H7 (cell line): Measurements from ENCODE around the gene EXOC4. TPM values are rescaled to one million over a fixed set of nuclear protein-coding genes. Genes with fewer than 3 reads are reported as not detected.

ENCODE experiments used
- DNase-seq: peaks from one replicate; pipeline ENCODE4 v3.0.0; 2012
- H3K27me3 ChIP-seq: 2 replicates; pipeline ENCODE4 v1.6.0; 2011; ENCODE audit warnings: mild to moderate bottlenecking, low read length; ENCODE audit not compliant: control insufficient read depth, insufficient read depth
- H3K36me3 ChIP-seq: replicated peaks from 2 replicates; pipeline ENCODE4 v1.5.1; 2011; ENCODE audit warnings: low read length; ENCODE audit not compliant: control insufficient read depth, insufficient read depth
- H3K4me3 ChIP-seq: 2 replicates; pipeline ENCODE4 v1.5.1; 2011; ENCODE audit warnings: low read depth, mild to moderate bottlenecking, control low read depth, low read length, moderate library complexity; ENCODE audit not compliant: insufficient read depth
- total RNA-seq: library from RNA; depleted of rRNA; stranded (reverse); fragments of >200 nt; shearing (Covaris generic); gene quantifications from 2 replicates; pipeline ENCODE4 v1.2.3, GENCODE V29; 2014

Gene EXOC4
- total RNA-seq, 1 experiment from 2014 or later, result 44.8 TPM

DNA sequence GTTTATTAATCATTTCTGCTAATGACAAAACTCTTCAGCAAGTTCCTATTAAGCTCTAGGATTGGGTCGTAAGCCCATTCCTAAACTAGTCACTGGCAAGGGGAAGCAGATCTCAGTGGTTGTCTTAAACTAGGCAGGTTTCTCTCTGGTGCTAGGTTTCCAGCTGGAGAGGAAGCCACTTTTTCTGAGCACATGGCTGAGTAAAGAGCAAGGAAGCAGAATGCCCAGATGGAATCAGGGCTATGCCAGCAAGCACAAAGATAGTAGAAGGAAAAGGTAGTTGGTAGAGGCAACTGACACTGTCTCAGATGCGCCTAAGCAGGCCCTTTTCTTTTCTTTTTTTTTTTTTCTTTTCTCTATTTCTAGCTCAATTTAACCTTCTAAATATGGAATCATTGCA lies 224.9 kb downstream of the EXOC4 start:
- DNase-seq, result no peak
- no peaks in the 10 kb centered on the region for H3K27me3 ChIP-seq
- H3K4me3 ChIP-seq, result no peak overlapping the region

DNA sequence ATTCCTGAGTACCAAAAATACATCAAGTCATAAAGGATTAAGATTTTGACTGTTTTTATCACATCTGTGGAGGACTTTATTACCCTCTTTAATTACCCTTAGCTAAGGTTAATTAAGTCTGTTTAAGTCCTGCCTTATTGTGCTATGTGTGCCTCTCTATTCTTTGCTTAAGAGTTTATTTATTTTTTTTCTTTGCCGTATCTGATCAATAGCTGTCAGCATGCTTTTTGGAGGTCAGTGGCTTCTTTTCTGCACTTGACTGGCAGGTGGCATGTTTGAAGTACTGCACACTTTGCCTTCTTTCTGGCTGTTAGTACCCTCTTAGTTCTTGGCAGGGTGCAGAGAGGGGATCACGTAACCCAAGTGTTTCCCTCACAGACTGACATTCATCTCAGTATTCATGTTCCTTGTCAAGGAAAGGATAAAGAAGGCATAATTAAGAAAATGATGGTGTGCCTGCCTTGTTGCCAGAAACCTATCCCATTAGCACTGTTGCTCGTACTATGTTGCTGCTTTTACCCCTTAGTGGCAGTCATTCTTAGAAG lies 225.8 kb downstream of the EXOC4 start:
- Histone ChIP-seq H3K27me3 (no peaks in the 10 kb centered on the region), H3K36me3 (no peaks in the 10 kb centered on the region), H3K4me3 (no peak overlapping the region)
- DNase-seq, result no peak

More for the DNA sequence above, 224.9 kb downstream of the EXOC4 start:
- no peaks in the 10 kb centered on the region for H3K36me3 ChIP-seq

DNA sequence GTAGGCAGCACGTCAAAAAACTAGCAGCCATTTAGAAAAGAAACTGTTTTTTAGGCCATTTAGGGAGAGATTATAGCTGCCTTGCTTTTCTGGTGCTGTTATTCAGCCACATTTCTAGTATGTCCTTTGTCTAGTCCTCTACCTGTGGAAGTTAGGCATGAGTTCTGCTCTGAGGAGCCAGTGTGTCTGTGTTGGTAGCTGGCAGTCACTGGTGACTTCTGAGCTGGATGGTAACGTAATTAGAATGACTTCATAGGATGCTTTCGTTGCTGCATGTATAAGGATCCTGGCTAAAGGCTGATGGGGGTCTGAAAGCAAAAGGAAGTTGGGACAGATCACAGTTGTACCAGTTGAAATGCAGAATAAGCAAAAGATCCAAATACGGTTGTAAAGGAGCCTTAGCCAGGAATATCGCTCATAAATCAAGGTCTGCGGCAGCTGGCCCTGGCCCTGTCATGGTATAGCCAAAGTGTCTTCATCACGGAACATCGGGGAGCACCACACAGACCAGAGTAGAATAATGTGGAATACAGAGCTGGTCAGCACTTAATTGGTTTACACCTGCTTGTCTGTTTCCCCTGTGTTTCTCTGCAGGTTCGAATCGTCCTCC lies 226.7 kb downstream of the EXOC4 start:
- no peak for DNase-seq
- H3K27me3 ChIP-seq, result no peaks in the 10 kb centered on the region
- H3K36me3 ChIP-seq, result no peaks in the 10 kb centered on the region
- H3K4me3 ChIP-seq, result no peak overlapping the region

DNA sequence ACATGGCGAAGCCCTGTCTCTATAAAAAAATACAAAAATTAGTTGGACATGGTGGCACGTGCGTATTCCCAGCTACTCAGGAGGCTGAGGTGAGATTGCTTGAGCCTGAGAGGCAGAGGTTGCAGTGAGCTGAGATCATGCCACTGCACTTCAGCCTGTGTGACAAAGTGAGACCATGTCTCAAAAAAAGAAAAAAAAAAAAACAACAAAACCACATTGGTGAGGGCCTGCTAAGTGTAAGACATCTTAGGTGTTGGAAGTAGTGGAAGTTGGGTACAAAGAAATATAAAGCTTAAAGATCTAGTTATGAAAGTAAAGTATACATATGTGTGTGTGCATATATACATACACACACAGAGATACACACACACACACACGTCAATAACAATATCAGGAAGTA lies 228.0 kb downstream of the EXOC4 start:
- DNase-seq, result no peak
- Histone ChIP-seq H3K36me3 (no peaks in the 10 kb centered on the region), H3K27me3 (no peaks in the 10 kb centered on the region), H3K4me3 (no peak overlapping the region)

DNA sequence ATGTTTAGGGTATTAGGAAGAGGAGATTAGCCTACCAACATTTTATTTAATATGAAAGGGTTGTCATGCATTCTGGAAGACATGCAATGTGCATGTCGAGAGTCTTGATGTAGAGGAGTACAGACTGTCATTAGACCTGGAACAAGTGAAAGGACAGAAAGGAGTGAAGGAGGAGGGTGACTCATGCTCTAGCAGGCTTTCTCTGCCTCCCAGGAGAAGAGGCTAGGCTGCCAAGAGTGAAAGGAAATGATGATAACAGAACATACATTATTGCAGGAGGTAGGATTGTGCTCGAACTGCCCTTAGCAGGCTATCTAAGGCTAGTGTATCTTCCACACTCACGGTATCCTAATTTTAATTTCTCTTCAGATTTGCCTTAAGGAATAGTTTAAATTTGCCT lies 228.8 kb downstream of the EXOC4 start:
- no peaks in the 10 kb centered on the region for H3K27me3 ChIP-seq
- no peak for DNase-seq

DNA sequence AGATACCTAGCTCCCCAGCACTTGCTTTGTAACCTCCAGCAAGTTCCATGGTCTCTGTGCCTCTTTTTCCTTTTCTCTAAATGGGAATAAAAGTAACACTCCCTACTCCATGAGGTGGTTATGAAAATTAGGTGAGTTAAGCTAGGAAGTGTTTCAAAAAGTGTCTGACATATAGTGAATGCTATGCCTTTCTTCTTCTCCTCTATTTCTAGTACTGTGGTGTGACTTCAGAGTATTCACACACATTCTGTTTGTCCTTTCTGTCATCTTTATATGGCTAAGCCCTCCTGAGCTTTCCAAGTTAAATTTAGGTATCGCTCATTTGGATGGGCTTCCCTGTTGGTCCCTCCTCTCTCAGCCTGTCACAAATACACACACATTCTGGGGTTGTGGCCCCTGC lies 229.7 kb downstream of the EXOC4 start:
- no peak overlapping the region for H3K4me3 ChIP-seq
- no peaks in the 10 kb centered on the region for H3K27me3 ChIP-seq
- DNase-seq, result no peak
- H3K36me3 ChIP-seq, result no peaks in the 10 kb centered on the region

More for the DNA sequence above, 228.8 kb downstream of the EXOC4 start:
- Histone ChIP-seq H3K4me3 (no peak overlapping the region), H3K36me3 (no peaks in the 10 kb centered on the region)

DNA sequence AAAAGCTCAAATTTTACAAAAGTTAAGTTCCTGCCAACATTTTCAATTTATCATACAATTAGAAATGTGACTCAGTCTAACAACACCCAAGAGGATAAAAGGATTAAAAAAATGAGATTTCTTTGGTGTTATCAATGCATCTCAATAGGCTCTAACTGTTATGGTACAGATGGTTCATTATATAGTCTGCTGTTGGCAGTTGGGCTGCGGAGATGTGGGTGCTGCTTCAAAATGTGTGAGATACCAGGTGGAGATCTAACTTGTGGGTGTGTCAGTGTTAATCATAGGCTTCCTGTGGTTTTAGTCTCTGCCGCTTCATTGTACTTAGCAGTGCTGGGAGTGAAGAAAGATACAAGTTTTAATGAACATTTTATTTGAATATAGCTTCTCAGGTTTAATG lies 231.2 kb downstream of the EXOC4 start:
- Histone ChIP-seq H3K36me3 (no peaks in the 10 kb centered on the region), H3K27me3 (no peaks in the 10 kb centered on the region), H3K4me3 (no peak overlapping the region)
- DNase-seq, result no peak

DNA sequence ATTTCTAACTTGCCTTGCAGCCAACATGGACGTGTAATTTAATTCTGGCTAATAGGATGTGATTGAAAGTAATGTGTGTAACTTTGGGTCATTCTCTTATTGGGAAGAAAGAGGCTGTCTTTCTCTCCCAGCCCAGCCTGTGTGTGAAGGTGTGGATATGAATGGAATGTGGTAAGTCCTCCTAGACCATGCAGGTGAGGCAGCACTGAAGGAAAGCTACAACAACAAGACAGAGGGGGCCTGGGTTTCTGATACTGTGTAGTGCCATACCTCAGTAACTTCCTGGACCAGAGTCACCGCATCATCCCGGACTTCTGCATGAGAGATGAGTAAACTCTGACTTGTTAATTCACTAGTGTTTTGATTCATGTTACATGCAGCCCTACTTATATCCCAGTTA lies 237.0 kb downstream of the EXOC4 start:
- Histone ChIP-seq H3K4me3 (no peak overlapping the region), H3K27me3 (no peaks in the 10 kb centered on the region)
- no peak for DNase-seq

DNA sequence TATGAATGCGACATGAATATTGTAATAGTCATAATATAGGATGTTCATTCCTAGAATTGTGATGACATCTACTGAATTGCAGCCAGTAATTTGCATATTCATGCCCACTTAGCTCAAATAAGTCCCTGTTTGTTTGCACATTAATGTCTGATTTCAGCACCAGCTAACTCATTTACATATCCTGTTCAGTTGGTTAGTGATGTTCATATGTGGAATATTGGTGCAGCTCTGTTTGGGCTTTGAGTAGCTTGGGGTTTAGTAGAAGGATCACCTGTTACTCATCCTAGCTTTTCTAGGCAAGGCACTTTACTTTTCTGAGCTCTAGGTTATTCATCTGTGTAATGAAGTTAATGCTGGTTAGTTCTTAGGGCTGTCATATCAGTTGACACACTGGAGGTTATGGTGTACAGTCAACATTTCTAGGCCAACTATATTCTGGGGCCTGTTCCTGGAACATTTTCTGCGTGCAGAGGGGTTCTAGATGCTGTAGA lies 238.4 kb downstream of the EXOC4 start:
- DNase-seq, result no peak
- H3K4me3 ChIP-seq, result no peak overlapping the region

More for the DNA sequence above, 237.0 kb downstream of the EXOC4 start:
- no peaks in the 10 kb centered on the region for H3K36me3 ChIP-seq

DNA sequence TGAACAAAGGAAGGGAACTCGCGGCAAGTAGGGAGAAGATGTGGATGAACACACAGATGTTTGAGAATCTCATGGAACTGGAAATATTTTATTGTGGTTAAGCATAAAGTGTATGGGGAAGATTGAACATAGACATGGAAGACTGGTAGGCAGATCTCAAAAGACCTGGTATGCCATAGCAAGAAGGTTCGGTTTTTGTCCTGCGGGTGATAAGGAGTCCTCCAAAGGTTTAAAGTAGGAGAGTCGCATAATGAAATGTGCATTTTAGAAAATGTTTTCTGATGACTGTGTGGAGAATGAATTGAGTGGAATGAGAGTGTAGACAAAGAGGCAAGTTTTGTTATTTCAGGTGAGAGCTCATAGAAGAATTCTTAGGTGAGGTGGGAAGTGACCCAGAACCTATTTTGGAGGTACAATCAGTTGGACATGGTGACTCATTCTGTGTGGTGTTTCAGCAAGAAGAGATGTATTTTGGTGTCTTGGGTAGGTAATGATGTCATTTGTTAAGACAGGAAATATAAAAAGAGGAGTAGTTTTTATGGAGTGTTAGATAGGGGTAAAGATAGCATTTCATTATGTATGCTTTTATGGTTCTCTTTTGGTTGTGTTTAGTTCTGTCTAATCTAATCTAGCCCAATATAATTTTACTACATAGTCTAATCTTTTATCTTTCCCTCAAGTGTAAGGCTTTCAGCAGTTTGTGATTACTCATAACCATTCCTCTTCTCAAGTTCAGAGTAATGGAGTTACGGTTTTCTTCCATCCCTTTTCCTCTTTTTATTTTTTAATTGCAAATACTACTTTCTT lies 239.2 kb downstream of the EXOC4 start:
- H3K36me3 ChIP-seq, result no peaks in the 10 kb centered on the region
- DNase-seq, result no peak

More for the DNA sequence above, 238.4 kb downstream of the EXOC4 start:
- H3K36me3 ChIP-seq, result no peaks in the 10 kb centered on the region
- no peaks in the 10 kb centered on the region for H3K27me3 ChIP-seq

DNA sequence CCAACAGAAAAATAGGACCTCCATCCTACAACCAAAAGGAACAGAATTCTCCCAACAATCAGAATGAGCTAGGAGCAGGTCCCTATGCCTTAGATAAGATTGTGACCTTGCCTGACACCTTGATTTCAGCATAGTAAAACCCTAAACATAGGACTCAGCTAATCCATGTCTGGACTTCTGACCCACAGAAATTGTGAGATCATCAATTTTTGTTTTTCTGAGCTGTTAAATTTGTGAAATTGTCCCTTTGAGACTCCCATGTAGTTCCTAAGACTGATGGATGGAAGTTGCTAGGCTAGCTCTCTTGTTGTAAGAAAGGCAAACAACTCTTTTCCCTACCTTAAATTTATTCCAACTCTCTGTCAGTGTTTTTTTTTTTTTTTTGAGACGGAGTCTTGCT lies 244.2 kb downstream of the EXOC4 start:
- Histone ChIP-seq H3K4me3 (no peak overlapping the region), H3K27me3 (no peaks in the 10 kb centered on the region), H3K36me3 (no peaks in the 10 kb centered on the region)
- no peak for DNase-seq

More for the DNA sequence above, 239.2 kb downstream of the EXOC4 start:
- Histone ChIP-seq H3K27me3 (no peaks in the 10 kb centered on the region), H3K4me3 (no peak overlapping the region)

DNA sequence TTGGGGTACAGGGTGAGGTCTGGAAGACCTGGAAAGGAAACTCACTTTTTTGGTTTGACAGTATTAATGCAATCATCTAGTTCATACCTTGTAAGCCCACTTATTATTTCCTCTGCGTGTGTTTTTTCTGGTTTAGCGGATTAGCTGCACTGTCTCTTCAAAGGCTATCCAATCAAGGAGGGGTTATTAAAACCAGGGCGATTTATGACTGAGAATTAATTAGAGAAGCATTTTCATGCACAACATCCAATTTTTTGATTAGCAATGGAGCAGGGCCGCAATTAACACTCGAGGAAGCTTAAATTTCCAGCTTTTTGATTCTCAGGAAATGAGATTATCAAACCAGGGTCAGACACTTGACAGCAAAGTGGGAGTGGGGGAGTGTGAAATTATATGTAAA lies 248.9 kb downstream of the EXOC4 start:
- Histone ChIP-seq H3K4me3 (no peak overlapping the region), H3K36me3 (no peaks in the 10 kb centered on the region), H3K27me3 (no peaks in the 10 kb centered on the region)
- no peak for DNase-seq

DNA sequence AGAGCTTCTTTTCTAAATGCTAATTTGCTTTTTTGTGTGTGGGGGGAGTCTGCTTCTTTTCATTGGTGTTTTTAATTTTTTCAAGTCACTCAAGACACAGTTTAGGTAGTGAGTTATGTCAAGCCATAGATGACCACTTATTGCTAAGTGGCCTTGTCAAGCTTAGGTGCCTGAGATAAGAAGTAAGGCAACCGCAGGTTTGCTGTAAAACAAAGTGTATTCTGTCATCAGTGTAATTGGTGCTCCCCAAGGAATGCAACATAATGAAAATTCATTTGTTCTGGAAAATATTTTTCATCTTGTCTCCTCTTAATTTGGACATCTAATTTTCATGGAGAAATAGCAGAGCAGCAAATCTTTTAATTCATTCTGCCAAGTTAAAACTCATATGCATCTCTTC lies 249.6 kb downstream of the EXOC4 start:
- no peak for DNase-seq
- Histone ChIP-seq H3K27me3 (no peaks in the 10 kb centered on the region), H3K4me3 (no peak overlapping the region)

DNA sequence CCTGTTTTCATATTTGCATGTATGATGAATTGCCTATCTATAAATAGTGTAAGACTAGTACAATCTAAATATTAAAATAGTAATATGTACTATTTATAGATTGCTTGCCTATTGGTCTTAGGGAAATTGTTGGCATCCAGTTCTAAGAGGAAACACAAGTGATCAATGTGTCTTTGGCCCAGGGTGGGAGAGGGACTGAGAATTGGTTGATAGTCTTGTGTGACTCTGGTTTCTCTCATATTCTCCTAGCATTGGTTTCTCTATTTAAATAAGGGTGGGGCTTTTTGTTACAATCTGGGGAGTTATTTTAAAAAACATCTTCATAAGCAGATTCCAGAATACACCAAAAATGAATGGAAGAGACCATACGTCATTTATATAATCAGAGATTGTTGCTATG lies 250.1 kb downstream of the EXOC4 start:
- Histone ChIP-seq H3K4me3 (no peak overlapping the region), H3K36me3 (no peaks in the 10 kb centered on the region), H3K27me3 (no peaks in the 10 kb centered on the region)
- DNase-seq, result no peak

More for the DNA sequence above, 249.6 kb downstream of the EXOC4 start:
- H3K36me3 ChIP-seq, result no peaks in the 10 kb centered on the region

DNA sequence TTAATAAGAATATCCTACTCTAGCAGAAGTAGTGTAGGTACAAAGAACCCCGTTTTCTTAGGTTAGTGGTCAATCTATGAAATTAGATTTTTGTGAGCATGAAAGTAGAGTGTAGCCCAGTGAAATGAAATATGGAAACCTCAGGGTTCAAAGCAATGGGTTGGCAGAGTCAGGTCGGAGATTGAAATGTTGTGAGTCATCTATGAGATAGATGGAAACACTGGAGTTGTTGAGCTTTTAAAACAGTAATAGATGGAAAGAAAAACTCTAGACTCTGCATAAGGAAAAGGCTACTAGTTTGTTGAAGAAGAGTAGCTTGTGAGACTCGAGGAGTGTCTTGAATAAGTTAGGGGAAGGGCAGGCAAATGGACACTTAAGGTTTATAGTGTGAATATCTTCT lies 251.9 kb downstream of the EXOC4 start:
- Histone ChIP-seq H3K4me3 (no peak overlapping the region), H3K27me3 (no peaks in the 10 kb centered on the region), H3K36me3 (no peaks in the 10 kb centered on the region)
- DNase-seq, result no peak
